Measurements from ENCODE around the gene SEMA5A. TPM values are rescaled to one million over a fixed set of nuclear protein-coding genes. Genes with fewer than 3 reads are reported as not detected.

SEMA5A gene
- total RNA-seq, 4 donors from 2014 or later = 2.4 to 129 (median 10.0) TPM

GRCh38 chr5:9515436-9515835 lies 30.4 kb downstream of the SEMA5A start:
- H3K4me1 ChIP-seq = no peaks in the 10 kb centered on the region
- H3K36me3 ChIP-seq = no peaks in the 10 kb centered on the region
- TF ChIP-seq POLR2A (IDR thresholded peaks at IDR 0.05) = no peak
- H3K4me3 ChIP-seq = no peak overlapping the region
- no peak for DNase-seq
- H3K9me3 ChIP-seq = no peaks in the 10 kb centered on the region
- no peaks in the 10 kb centered on the region for H3K27me3 ChIP-seq
- intact Hi-C loops (cut with DNase I; ENCODE audit: low total_unique reads) = no loop called here
- H3K27ac ChIP-seq = no peak overlapping the region

- H3K4me1 ChIP-seq = no peaks in the 10 kb centered on the region
- no peaks in the 10 kb centered on the region for H3K27me3 ChIP-seq
- no peaks in the 10 kb centered on the region for H3K36me3 ChIP-seq
- no peak for DNase-seq
- no peak overlapping the region for H3K27ac ChIP-seq
- TF ChIP-seq POLR2A (IDR thresholded peaks at IDR 0.05) = no peak
- TF ChIP-seq, protein P1, sequence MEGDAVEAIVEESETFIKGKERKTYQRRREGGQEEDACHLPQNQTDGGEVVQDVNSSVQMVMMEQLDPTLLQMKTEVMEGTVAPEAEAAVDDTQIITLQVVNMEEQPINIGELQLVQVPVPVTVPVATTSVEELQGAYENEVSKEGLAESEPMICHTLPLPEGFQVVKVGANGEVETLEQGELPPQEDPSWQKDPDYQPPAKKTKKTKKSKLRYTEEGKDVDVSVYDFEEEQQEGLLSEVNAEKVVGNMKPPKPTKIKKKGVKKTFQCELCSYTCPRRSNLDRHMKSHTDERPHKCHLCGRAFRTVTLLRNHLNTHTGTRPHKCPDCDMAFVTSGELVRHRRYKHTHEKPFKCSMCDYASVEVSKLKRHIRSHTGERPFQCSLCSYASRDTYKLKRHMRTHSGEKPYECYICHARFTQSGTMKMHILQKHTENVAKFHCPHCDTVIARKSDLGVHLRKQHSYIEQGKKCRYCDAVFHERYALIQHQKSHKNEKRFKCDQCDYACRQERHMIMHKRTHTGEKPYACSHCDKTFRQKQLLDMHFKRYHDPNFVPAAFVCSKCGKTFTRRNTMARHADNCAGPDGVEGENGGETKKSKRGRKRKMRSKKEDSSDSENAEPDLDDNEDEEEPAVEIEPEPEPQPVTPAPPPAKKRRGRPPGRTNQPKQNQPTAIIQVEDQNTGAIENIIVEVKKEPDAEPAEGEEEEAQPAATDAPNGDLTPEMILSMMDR (IDR thresholded peaks at IDR 0.05) = no peak
- no peak overlapping the region for H3K4me3 ChIP-seq
- intact Hi-C loops (cut with DNase I; ENCODE audit: low total_unique reads) = no loop called here
- no peaks in the 10 kb centered on the region for H3K9me3 ChIP-seq
Observed at GRCh38 chr5:9514968-9515367, 30.9 kb downstream of the SEMA5A start.

GRCh38 chr5:9513827-9514226 lies 32.0 kb downstream of the SEMA5A start:
- Histone ChIP-seq H3K9me3 (no peaks in the 10 kb centered on the region), H3K27ac (peak overlapping the region in 1 of 2 donors; percentile 35), H3K4me1 (no peaks in the 10 kb centered on the region), H3K36me3 (no peaks in the 10 kb centered on the region), H3K27me3 (no peaks in the 10 kb centered on the region), H3K4me3 (no peak overlapping the region)
- intact Hi-C loops (cut with DNase I; ENCODE audit: low total_unique reads) = no loop called here
- TF ChIP-seq, protein P1 (IDR thresholded peaks at IDR 0.05) = peak; percentile 15 to 40 (median 22)
- TF ChIP-seq POLR2A (IDR thresholded peaks at IDR 0.05) = no peak
- DNase-seq = no peak

DNA sequence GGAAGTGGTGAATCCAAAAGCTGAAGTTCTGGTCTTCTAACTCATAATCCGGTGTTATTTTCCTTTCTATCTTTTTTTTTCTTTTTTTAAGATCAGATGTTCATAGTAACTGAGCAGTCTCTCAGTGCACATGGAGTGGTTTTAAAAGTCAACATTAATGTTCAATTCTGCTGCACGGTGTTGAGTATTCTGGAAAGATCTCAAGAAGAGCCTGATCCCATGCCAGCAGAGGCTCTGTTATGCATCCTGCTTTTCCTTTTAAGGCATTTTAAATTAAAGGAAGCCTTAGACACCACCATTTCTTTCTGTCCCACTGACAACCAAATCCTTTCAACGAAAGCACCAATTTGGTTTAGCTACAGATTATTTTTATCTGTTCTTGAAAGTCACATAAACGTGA lies 33.4 kb downstream of the SEMA5A start:
- peak in 1 of 2 donors; percentile 41 for DNase-seq
- Histone ChIP-seq H3K27ac (peak overlapping the region in 1 of 2 donors; percentile 29), H3K4me1 (no peaks in the 10 kb centered on the region), H3K9me3 (no peaks in the 10 kb centered on the region), H3K4me3 (no peak overlapping the region), H3K27me3 (no peaks in the 10 kb centered on the region), H3K36me3 (no peaks in the 10 kb centered on the region)
- intact Hi-C loops (cut with DNase I; ENCODE audit: low total_unique reads) = no loop called here
- TF ChIP-seq, protein P1 (IDR thresholded peaks at IDR 0.05) = no peak
- no peak for TF ChIP-seq POLR2A (IDR thresholded peaks at IDR 0.05)

GRCh38 chr5:9507974-9508373 lies 37.9 kb downstream of the SEMA5A start:
- H3K4me1 ChIP-seq = no peaks in the 10 kb centered on the region
- H3K27ac ChIP-seq = peak overlapping the region in 1 of 2 donors; percentile 15
- H3K36me3 ChIP-seq = no peaks in the 10 kb centered on the region
- H3K9me3 ChIP-seq = no peaks in the 10 kb centered on the region
- no peak for TF ChIP-seq POLR2A (IDR thresholded peaks at IDR 0.05)
- TF ChIP-seq, protein P1 (IDR thresholded peaks at IDR 0.05) = no peak
- H3K27me3 ChIP-seq = no peaks in the 10 kb centered on the region
- H3K4me3 ChIP-seq = no peak overlapping the region
- DNase-seq = no peak
- intact Hi-C loops (cut with DNase I; ENCODE audit: low total_unique reads) = no loop called here

GRCh38 chr5:9505225-9505624 lies 40.6 kb downstream of the SEMA5A start:
- Histone ChIP-seq H3K4me3 (no peak overlapping the region), H3K4me1 (peaks cover 0 to 4% of the 10 kb centered on the region in 2 donors), H3K27me3 (no peaks in the 10 kb centered on the region), H3K36me3 (no peaks in the 10 kb centered on the region), H3K27ac (no peak overlapping the region), H3K9me3 (no peaks in the 10 kb centered on the region)
- TF ChIP-seq, protein P1 (IDR thresholded peaks at IDR 0.05) = no peak
- TF ChIP-seq POLR2A (IDR thresholded peaks at IDR 0.05) = no peak
- no peak for DNase-seq
- intact Hi-C loops (cut with DNase I; ENCODE audit: low total_unique reads) = no loop called here

All from uterus (tissue), 4 donors.